Measurements from ENCODE around the gene TRAF7.
A peak's percentile ranks its signal among the peaks of the same experiment; 100 is the strongest.
"Not testable (repeated sequence)": the region's sequence is repeated elsewhere in the genome, so short reads cannot be mapped to it uniquely, and the experiment has no call there.

The TRAF7 gene
- total RNA-seq = 47.3 to 127 (median 72.7) reads per million in 3 experiments

GRCh38 chr16:2155091-2155950, at the start of gene TRAF7:
TRAF7 (plus strand) TSS chr16:2155782; CDS start chr16:2163921, 8,139 bp downstream.
- DNase-seq = peak; percentile 99

- not testable (repeated sequence) for DNase-seq
Measured at GRCh38 chr16:2106211-2106610, 49.4 kb upstream of the TRAF7 start.

GRCh38 chr16:2107121-2107790, 48.3 kb upstream of the TRAF7 start:
- not testable (repeated sequence) for DNase-seq

- DNase-seq = not testable (repeated sequence)
Measured at GRCh38 chr16:2107791-2108125, 47.8 kb upstream of the TRAF7 start.

- not testable (repeated sequence) for DNase-seq
Measured at GRCh38 chr16:2108446-2109270, 46.9 kb upstream of the TRAF7 start.

GRCh38 chr16:2109271-2109580, 46.4 kb upstream of the TRAF7 start:
- not testable (repeated sequence) for DNase-seq

GRCh38 chr16:2109872-2110271, 45.7 kb upstream of the TRAF7 start:
- DNase-seq = not testable (repeated sequence)

GRCh38 chr16:2110332-2111008, 45.1 kb upstream of the TRAF7 start:
- not testable (repeated sequence) for DNase-seq

GRCh38 chr16:2111009-2111353, 44.6 kb upstream of the TRAF7 start:
- DNase-seq = not testable (repeated sequence)

- DNase-seq = not testable (repeated sequence)
Measured at GRCh38 chr16:2111412-2112335, 43.9 kb upstream of the TRAF7 start.

GRCh38 chr16:2112539-2113106, 43.0 kb upstream of the TRAF7 start:
- not testable (repeated sequence) for DNase-seq

- not testable (repeated sequence) for DNase-seq
Measured at GRCh38 chr16:2114225-2114624, 41.4 kb upstream of the TRAF7 start.

GRCh38 chr16:2114885-2115590, 40.5 kb upstream of the TRAF7 start:
- DNase-seq = not testable (repeated sequence)

GRCh38 chr16:2115591-2115973, 40.0 kb upstream of the TRAF7 start:
- DNase-seq = no peak

GRCh38 chr16:2116428-2116827, 39.2 kb upstream of the TRAF7 start:
- not testable (repeated sequence) for DNase-seq

GRCh38 chr16:2117341-2117740, 38.2 kb upstream of the TRAF7 start:
- not testable (repeated sequence) for DNase-seq

GRCh38 chr16:2117960-2118722, 37.4 kb upstream of the TRAF7 start:
- DNase-seq = not testable (repeated sequence)

GRCh38 chr16:2121325-2121724, 34.3 kb upstream of the TRAF7 start:
- not testable (repeated sequence) for DNase-seq

GRCh38 chr16:2121853-2122252, 33.7 kb upstream of the TRAF7 start:
- no peak for DNase-seq

- no peak for DNase-seq
Measured at GRCh38 chr16:2122429-2122828, 33.2 kb upstream of the TRAF7 start.
